ENCODE data around the gene BACE1.

GRCh38 chr11:117295438-117296137 is 20.5 kb downstream of the BACE1 start:
- no peak for TF ChIP-seq CTCF (IDR thresholded peaks at IDR 0.05)
- no peak for TF ChIP-seq MXI1 (IDR thresholded peaks at IDR 0.05; ENCODE audit: low read depth, low read length)
- no peak for TF ChIP-seq USF2 (IDR thresholded peaks at IDR 0.05; ENCODE audit: borderline replicate concordance, low read depth, low read length)
- no peak for TF ChIP-seq EZH2phosphoT487 (IDR thresholded peaks at IDR 0.05; ENCODE audit: borderline replicate concordance, low read depth)
- TF ChIP-seq TEAD4 (IDR thresholded peaks at IDR 0.05; ENCODE audit: borderline replicate concordance, insufficient read depth), result no peak
- no peak for TF ChIP-seq YY1 (IDR thresholded peaks at IDR 0.05; ENCODE audit: low read depth)
- TF ChIP-seq POLR2AphosphoS5 (IDR thresholded peaks at IDR 0.05; ENCODE audit: low read depth, low read length), result no peak
- no peak for TF ChIP-seq EP300 (IDR thresholded peaks at IDR 0.05; ENCODE audit: borderline replicate concordance in 1 of 2, low read depth in 1 of 2, low read length in 1 of 2)
- no peak for TF ChIP-seq MAX (IDR thresholded peaks at IDR 0.05; ENCODE audit: low read depth)
- no peak for TF ChIP-seq ELF1 (IDR thresholded peaks at IDR 0.05)
- TF ChIP-seq TCF12 (IDR thresholded peaks at IDR 0.05), result no peak
- TF ChIP-seq NRF1 (IDR thresholded peaks at IDR 0.05; ENCODE audit: low read depth, low read length), result no peak

All from SK-N-SH (cell line).